BJ (cell line): ENCODE measurements around the gene TTC3. TPM values are rescaled to one million over a fixed set of nuclear protein-coding genes. Genes with fewer than 3 reads are reported as not detected.

Experiments used
- CTCF ChIA-PET: fragments of 350-600 bp; formaldehyde crosslinking; extraction: SDS; loops from one replicate; lab custom pipeline; 2021; ENCODE audit warnings: antibody characterized with exemption, inconsistent platforms; lab: Yijun Ruan, JAX
- POLR2A ChIA-PET: fragments of 300-600 bp; sonication (Branson Sonifier 250); formaldehyde crosslinking; extraction: SDS; loops from one replicate; lab custom pipeline; 2021; ENCODE audit warnings: antibody characterized with exemption; lab: Charles Lee
- DNase-seq: peaks from one replicate; pipeline ENCODE4 v3.0.0-alpha.2; 2011; ENCODE audit warnings: low read depth
- H3K27me3 ChIP-seq: 2 replicates; pipeline ENCODE4 v1.6.0; 2011; ENCODE audit warnings: low read length; ENCODE audit not compliant: control insufficient read depth, insufficient read depth
- H3K36me3 ChIP-seq: 2 replicates; pipeline ENCODE4 v1.5.1; 2011; ENCODE audit warnings: low read length; ENCODE audit not compliant: control insufficient read depth, insufficient read depth
- H3K4me3 ChIP-seq: 2 replicates; pipeline ENCODE4 v1.5.1; 2011; ENCODE audit warnings: low read depth, mild to moderate bottlenecking, control low read depth, low read length
- CTCF ChIP-seq: IDR thresholded peaks from 2 replicates; pipeline ENCODE4 v1.5.1; 2011; ENCODE audit warnings: low read depth, mild to moderate bottlenecking, control low read depth, inconsistent platforms, low read length, moderate library complexity; ENCODE audit not compliant: insufficient read depth
- polyA plus RNA-seq: library from polyadenylated mRNA; depleted of rRNA; stranded (reverse); fragments of >200 nt; gene quantifications from 2 replicates; pipeline ENCODE4 v1.2.3, GENCODE V29; 2011; rRNA removed
- small RNA-seq: library from RNA; depleted of rRNA; stranded (forward); fragments of <200 nt; gene quantifications from one replicate; pipeline ENCODE3, GENCODE V24; 2012; ENCODE audit warnings: low replicate concordance, low read depth; ENCODE audit not compliant: insufficient read length

TTC3 gene
- polyA plus RNA-seq, 1 experiment = 108 TPM

GRCh38 chr21:37245151-37245550, 172.1 kb downstream of the TTC3 start:
- ChIA-PET CTCF (no interaction called here), POLR2A (no interaction called here)
- H3K36me3 ChIP-seq = no peaks in the 10 kb centered on the region
- no peak for DNase-seq
- no peaks in the 10 kb centered on the region for H3K27me3 ChIP-seq
- TF ChIP-seq CTCF = no peak
- no peak overlapping the region for H3K4me3 ChIP-seq

GRCh38 chr21:37248298-37248697, 175.2 kb downstream of the TTC3 start:
- DNase-seq = no peak
- CTCF ChIA-PET = no interaction called here
- no peak for TF ChIP-seq CTCF

GRCh38 chr21:37249112-37249904, 176.3 kb downstream of the TTC3 start:
- CTCF ChIA-PET = interaction anchor here (0.6 to 1.2 kb wide), 2 partner anchors 15 to 270 kb away, joined by 3 read pairs; no protein-coding TSS in a partner anchor
- H3K4me3 ChIP-seq = no peak overlapping the region
- POLR2A ChIA-PET = no interaction called here
- no peak for TF ChIP-seq CTCF
- H3K27me3 ChIP-seq = no peaks in the 10 kb centered on the region
- DNase-seq = no peak
- H3K36me3 ChIP-seq = no peaks in the 10 kb centered on the region

More at GRCh38 chr21:37248298-37248697, 175.2 kb downstream of the TTC3 start:
- H3K4me3 ChIP-seq = no peak overlapping the region
- H3K36me3 ChIP-seq = no peaks in the 10 kb centered on the region
- H3K27me3 ChIP-seq = no peaks in the 10 kb centered on the region
- POLR2A ChIA-PET = no interaction called here

- no peak for TF ChIP-seq CTCF
- ChIA-PET POLR2A (no interaction called here), CTCF (interaction anchor here (1.6 to 1.9 kb wide), 2 partner anchors 13 to 114 kb away, joined by 8 to 10 read pairs; no protein-coding TSS in a partner anchor)
- H3K27me3 ChIP-seq = no peaks in the 10 kb centered on the region
- H3K4me3 ChIP-seq = no peak overlapping the region
- no peaks in the 10 kb centered on the region for H3K36me3 ChIP-seq
- DNase-seq = no peak
Measured at GRCh38 chr21:37251294-37251634, 178.2 kb downstream of the TTC3 start.

Small RNA genes lying within 50 kb of the gene (small RNA-seq; reads per million reads assigned to genes)
- gene RN7SL678P = not detected
- gene RNU6-696P = not detected

Other genes with a start within 250 kb of the TTC3 start
- 16.9 and 23.3 TPM in 2 replicates for gene HLCS, start 106.6 kb upstream of the TTC3 start, polyA plus RNA-seq
- gene RIPPLY3, start 66.6 kb upstream of the TTC3 start, polyA plus RNA-seq = 0.22 and 0.23 TPM in 2 replicates
- gene PIGP, start 183 bp upstream of the TTC3 start, polyA plus RNA-seq = 13.8 and 34.3 TPM in 2 replicates
- gene VPS26C, start 194.1 kb downstream of the TTC3 start, polyA plus RNA-seq = 63.3 and 64.5 TPM in 2 replicates